GM12872 (cell line): ENCODE measurements around the gene SLC27A2.

Experiments
- TF ChIP-seq, protein P1 (sequence below): IDR thresholded peaks from 3 replicates; pipeline ENCODE4 v1.5.1; 2011; ENCODE audit warnings: low read depth, mild to moderate bottlenecking, low read length, moderate library complexity; ENCODE audit not compliant: insufficient read depth

SLC27A2 gene

DNA sequence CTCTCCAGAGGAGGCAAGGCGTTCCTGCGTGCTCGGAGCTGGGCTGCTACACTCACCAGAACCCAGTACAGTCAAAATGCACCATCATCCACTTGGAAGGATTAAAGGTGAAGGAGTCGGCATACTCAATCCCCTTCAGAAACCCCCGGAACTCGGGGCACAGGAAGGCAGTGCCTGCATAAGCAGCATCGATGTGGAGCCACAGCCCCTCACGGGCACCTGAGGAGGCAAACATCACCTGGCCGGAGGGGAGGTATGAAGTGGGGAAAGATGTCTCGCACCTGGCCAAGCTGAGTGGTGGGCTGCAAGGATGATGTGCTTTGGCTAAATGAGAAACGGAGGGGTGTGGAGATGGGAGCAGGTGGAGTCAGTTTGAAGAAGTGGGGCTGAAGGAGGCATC lies 70.6 kb downstream of the SLC27A2 start:
- TF ChIP-seq, protein P1, sequence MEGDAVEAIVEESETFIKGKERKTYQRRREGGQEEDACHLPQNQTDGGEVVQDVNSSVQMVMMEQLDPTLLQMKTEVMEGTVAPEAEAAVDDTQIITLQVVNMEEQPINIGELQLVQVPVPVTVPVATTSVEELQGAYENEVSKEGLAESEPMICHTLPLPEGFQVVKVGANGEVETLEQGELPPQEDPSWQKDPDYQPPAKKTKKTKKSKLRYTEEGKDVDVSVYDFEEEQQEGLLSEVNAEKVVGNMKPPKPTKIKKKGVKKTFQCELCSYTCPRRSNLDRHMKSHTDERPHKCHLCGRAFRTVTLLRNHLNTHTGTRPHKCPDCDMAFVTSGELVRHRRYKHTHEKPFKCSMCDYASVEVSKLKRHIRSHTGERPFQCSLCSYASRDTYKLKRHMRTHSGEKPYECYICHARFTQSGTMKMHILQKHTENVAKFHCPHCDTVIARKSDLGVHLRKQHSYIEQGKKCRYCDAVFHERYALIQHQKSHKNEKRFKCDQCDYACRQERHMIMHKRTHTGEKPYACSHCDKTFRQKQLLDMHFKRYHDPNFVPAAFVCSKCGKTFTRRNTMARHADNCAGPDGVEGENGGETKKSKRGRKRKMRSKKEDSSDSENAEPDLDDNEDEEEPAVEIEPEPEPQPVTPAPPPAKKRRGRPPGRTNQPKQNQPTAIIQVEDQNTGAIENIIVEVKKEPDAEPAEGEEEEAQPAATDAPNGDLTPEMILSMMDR: no peak

DNA sequence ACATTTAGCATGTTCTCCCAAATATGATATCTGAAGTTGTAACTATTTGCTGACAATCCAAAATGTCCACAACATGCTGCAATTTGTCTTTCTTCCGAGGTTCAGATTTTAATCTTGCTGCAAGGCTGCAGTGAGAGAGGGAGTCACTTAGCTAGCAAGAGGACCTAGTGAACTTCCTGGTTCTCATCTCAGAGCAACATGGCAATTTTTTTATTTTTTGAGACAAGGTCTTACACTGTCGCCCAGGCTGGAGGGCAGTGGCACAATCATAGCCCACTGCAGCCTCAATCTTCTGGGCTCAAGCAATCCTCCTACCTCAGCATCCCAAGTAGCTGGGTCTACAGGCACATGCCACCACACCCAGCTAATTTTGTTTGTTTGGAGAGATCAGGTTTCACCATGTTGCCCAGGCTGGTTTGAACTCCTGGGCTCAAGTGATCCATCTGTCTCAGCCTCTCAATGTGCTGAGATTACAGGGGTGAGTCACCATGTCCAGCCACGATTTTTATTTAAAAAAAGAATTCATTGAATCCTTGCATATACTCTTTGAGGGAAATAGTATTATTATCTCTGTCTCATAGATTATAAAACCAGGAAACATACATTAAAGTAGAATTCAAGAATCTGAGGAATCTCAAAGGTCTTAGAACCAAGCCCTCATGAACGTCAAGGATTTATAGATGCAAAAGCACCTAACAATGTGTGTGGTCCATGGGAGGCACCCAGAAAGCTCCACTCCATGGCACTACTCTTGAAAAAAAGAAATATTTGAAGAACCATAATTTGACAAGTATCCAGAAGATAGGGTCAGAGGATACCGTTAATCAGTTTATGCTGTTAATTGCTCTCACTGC lies 74.4 kb downstream of the SLC27A2 start:
- TF ChIP-seq, protein P1: no peak

DNA sequence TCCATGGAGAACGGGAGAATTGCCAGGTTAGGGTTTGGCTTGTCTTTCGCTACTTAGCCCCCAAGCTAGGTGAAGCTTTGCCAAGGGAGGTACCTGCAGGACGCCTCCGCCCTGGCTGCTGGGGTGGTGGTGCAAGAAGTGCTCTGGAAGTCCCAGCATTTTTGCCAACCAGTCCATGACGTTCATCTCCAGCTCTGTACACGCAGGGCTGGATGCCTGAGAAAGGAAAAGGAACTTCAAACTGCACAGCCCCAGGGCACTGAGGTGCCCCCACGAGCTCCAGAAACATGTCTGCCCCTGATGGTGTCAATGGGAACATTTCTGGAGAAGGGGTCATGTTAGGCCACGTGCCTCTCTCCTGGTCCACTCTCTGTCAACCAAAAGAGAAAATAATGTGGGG lies 75.3 kb downstream of the SLC27A2 start:
- TF ChIP-seq, protein P1: no peak

DNA sequence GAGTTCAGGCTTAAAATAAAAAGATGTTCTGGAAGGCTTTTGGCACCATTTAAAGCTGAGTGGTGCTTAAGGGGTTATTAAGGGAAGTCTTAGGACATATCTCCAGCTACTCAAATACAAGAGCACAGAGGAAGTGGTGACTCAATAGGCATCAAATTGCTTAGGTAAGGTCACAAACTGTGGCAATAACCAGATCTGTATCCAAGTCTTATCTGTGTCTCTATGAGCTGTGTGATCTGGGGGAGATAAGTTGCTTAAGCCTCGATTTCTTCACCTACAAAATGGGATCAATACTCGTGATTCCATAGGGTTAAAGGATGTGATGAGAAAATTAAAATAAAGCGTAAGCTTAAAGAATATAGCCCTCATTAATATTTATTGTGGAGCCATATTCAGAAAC lies 75.9 kb downstream of the SLC27A2 start:
- TF ChIP-seq, protein P1: no peak

DNA sequence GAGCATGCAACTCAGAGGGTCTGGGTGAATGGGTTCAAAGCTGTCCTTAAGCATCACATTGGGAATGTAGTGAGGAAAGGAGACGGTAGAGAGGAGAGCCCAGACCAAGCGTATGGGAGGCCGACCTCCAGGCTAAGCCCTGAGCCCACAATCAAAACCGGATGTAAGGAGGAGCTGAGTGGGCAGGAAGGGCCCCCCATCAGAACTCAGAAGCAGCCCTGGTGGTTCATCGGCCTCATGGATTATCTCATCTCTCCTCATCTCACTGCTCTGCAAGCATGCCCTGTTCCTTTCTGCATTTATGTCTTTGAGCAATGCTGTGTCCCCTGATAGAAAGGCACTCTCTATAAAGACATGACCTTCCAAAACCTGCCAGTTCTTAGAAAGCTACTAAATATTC lies 77.3 kb downstream of the SLC27A2 start:
- TF ChIP-seq, protein P1: no peak

DNA sequence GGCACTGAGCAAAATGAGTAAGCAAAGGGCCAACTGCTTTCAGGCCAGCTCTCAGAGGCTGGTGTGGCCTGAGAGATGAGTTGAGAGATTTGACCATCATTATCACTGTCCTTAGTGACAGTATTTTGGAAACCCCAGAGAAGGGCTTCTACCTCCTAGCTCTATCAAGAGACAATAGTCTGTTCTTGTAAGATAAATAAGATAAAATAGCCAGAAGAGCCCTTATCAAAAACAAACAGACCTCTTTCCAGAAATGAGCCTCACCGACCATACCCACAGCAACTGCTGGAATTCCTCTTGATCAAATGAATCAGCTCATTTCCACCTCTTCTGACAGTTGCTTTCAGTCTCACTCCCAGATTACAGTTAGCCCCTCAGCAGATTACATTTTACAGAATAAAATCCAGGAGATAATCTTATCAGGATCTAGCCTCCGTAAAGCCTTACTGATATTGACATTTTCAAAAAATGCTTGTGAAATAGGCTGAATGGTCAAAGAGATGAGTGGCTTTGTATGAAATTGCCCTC lies 79.0 kb downstream of the SLC27A2 start:
- TF ChIP-seq, protein P1: no peak

DNA sequence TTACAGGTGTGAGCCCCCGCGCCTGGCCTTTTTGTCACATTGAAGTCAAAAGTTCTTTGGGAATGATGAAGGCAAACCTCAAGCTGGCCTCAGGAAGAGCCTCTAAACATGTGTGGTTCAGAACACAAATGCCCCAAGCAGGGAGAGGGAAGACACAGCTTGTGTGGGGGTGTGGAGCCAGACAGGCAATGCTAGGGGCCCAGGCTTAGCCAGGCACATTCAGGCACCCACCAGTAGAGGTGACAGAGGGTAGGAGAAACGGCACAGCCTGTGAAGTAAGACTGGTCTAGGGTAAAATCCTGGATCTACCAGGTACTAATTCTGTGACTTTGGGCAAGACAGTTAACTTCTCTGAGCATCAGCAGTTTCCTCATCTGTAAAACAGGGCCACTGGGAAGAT lies 80.0 kb downstream of the SLC27A2 start:
- TF ChIP-seq, protein P1: peak; percentile 31; the same call in 1 of the 3 replicates
